Measurements from ENCODE around the gene USO1. TPM values are rescaled to one million over a fixed set of nuclear protein-coding genes. Genes with fewer than 3 reads are reported as not detected.
"Not testable (repeated sequence)": the region's sequence is repeated elsewhere in the genome, so short reads cannot be mapped to it uniquely, and the experiment has no call there.

Gene USO1
- total RNA-seq, 2 donors from 2014 or later, result 51.5 to 55.4 TPM

- intact Hi-C loops (cut with DNase I, micrococcal nuclease), result no loop called here
- no peak for DNase-seq
- ATAC-seq, result no peak
These were observed 96.3 kb downstream of the USO1 start for GRCh38 chr4:75820676-75821075.

- ATAC-seq (no peak), DNase-seq (no peak)
- intact Hi-C loops (cut with DNase I, micrococcal nuclease), result no loop called here
These were observed 96.8 kb downstream of the USO1 start for GRCh38 chr4:75821216-75821615.

- DNase-seq, result no peak
- ATAC-seq, result no peak
- intact Hi-C loops (cut with DNase I, micrococcal nuclease), result no loop called here
These were observed 97.6 kb downstream of the USO1 start for GRCh38 chr4:75821966-75822365.

- DNase-seq (no peak), ATAC-seq (no peak)
- intact Hi-C loops (cut with DNase I, micrococcal nuclease), result no loop called here
These were observed 98.0 kb downstream of the USO1 start for GRCh38 chr4:75822416-75822815.

GRCh38 chr4:75823812-75824211 is 99.4 kb downstream of the USO1 start:
- ATAC-seq, result no peak
- intact Hi-C loops (cut with DNase I, micrococcal nuclease), result no loop called here
- no peak for DNase-seq

GRCh38 chr4:75830906-75831305 is 106.5 kb downstream of the USO1 start:
- intact Hi-C loops (cut with DNase I, micrococcal nuclease), result no loop called here
- no peak for ATAC-seq
- no peak for DNase-seq

GRCh38 chr4:75831856-75832405 is 107.6 kb downstream of the USO1 start:
- no peak for DNase-seq
- no peak for ATAC-seq
- intact Hi-C loops (cut with DNase I, micrococcal nuclease), result no loop called here

- intact Hi-C loops (cut with DNase I, micrococcal nuclease), result no loop called here
- DNase-seq, result no peak
- ATAC-seq, result no peak
These were observed 109.9 kb downstream of the USO1 start for GRCh38 chr4:75834095-75834771.

- no peak for ATAC-seq
- intact Hi-C loops (cut with DNase I, micrococcal nuclease), result no loop called here
- no peak for DNase-seq
These were observed 110.4 kb downstream of the USO1 start for GRCh38 chr4:75834772-75835154.

- DNase-seq (no peak), ATAC-seq (no peak)
- intact Hi-C loops (cut with DNase I, micrococcal nuclease), result no loop called here
These were observed 117.5 kb downstream of the USO1 start for GRCh38 chr4:75841641-75842520.

GRCh38 chr4:75843596-75843995 is 119.2 kb downstream of the USO1 start:
- no peak for DNase-seq
- ATAC-seq, result no peak
- intact Hi-C loops (cut with DNase I, micrococcal nuclease), result no loop called here

GRCh38 chr4:75844151-75844662 is 119.8 kb downstream of the USO1 start:
- ATAC-seq (peak; percentile 34), DNase-seq (no peak)
- intact Hi-C loops (cut with DNase I, micrococcal nuclease), result no loop called here

GRCh38 chr4:75845992-75846391 is 121.6 kb downstream of the USO1 start:
- DNase-seq, result no peak
- ATAC-seq, result no peak
- intact Hi-C loops (cut with DNase I, micrococcal nuclease), result no loop called here

GRCh38 chr4:75848171-75848760 is 123.9 kb downstream of the USO1 start:
- DNase-seq (peak in 1 of 2 donors; percentile 13), ATAC-seq (peak; percentile 86)
- intact Hi-C loops (cut with DNase I, micrococcal nuclease), result not testable (repeated sequence)

- ATAC-seq (no peak), DNase-seq (no peak)
- intact Hi-C loops (cut with DNase I, micrococcal nuclease), result no loop called here
These were observed 124.5 kb downstream of the USO1 start for GRCh38 chr4:75848891-75849290.

- no peak for ATAC-seq
- no peak for DNase-seq
- intact Hi-C loops (cut with DNase I, micrococcal nuclease), result no loop called here
These were observed 125.1 kb downstream of the USO1 start for GRCh38 chr4:75849461-75849860.

- no peak for DNase-seq
- ATAC-seq, result no peak
These were observed 134.3 kb downstream of the USO1 start for GRCh38 chr4:75858721-75859120.

GRCh38 chr4:75860606-75861005 is 136.2 kb downstream of the USO1 start:
- DNase-seq, result no peak
- intact Hi-C loops (cut with DNase I, micrococcal nuclease), result no loop called here

More at GRCh38 chr4:75858721-75859120, 134.3 kb downstream of the USO1 start:
- intact Hi-C loops (cut with DNase I, micrococcal nuclease), result no loop called here

More at GRCh38 chr4:75860606-75861005, 136.2 kb downstream of the USO1 start:
- ATAC-seq, result no peak
